RKO (cell line): ENCODE data around the gene IGFBPL1.
"Not testable (repeated sequence)": the region's sequence is repeated elsewhere in the genome, so short reads cannot be mapped to it uniquely, and the experiment has no call there.

ENCODE experiments used
- DNase-seq: peaks from one replicate; pipeline ENCODE4 v3.0.0-alpha.2; 2016; ENCODE audit warnings: low spot score

Gene IGFBPL1

DNA sequence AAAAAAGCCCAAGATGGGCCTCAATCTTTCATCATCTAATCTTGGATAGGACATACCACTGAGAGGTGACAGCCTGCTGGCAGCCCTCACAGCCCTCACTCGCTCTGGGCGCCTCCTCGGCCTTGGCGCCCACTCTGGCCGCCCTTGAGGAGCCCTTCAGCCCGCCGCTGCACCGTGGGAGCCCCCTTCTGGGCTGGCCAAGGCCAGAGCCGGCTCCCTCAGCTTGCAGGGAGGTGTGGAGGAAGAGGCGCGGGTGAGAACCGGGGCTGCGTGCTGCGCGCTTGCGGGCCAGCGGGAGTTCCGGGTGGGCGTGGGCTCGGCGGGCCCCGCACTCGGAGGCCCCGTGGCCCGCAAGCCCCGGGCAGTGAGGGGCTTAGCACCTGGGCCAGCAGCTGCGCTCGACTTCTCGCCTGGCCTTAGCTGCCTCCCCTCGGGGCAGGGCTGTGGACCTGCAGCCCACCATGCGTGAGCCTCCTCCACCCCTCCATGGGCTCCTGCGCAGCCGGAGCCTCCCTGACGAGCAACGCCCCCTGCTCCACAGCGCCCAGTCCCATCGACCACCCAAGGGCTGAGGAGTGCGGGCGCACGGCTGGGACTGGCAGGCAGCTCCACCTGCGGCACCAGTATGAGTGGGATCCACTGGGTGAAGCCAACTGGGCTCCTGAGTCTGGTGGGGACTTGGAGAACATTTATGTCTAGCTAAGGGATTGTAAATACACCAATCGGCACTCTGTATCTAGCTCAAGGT, 46.7 kb downstream of the IGFBPL1 start:
- DNase-seq, result not testable (repeated sequence)

DNA sequence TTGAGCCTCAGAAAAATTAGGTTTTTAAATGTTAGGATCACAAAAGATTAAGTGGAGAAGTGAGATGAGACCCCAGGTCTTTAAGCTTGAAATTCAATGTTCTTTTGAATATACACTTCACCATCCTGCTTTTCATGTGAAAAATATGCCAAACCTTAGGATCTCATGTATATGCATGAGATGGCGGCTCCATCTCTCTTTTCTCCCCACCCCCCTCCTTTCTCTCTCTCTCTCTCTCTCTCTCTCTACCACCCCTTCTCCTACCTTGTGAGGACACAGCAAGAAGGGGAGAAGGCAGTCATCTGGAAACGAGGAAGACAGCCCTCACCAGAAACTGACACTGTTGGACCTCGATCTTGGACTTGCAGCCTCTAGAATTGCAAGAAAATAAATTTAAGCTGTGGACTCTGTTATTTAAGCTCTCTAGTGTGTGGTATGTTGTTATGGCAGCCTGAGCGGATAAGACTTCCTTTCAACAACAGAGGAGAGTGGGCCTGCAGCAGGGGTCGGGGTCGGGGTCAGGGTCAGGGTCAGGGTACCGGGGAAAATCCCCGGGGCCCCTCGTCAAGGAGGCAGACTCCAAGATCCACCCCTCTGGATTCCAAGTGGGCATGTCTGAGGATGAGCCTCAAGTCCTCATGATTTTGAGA, 48.1 kb downstream of the IGFBPL1 start:
- no peak for DNase-seq

- DNase-seq, result no peak
These were observed 48.7 kb downstream of the IGFBPL1 start for GRCh38 chr9:38375572-38375963.

GRCh38 chr9:38374847-38375571, 49.2 kb downstream of the IGFBPL1 start:
- no peak for DNase-seq

- DNase-seq, result no peak
These were observed 50.6 kb downstream of the IGFBPL1 start for GRCh38 chr9:38373679-38374078.

- DNase-seq, result no peak
These were observed 51.3 kb downstream of the IGFBPL1 start for GRCh38 chr9:38372762-38373619.

- DNase-seq, result no peak
These were observed 52.8 kb downstream of the IGFBPL1 start for GRCh38 chr9:38371495-38371894.

- DNase-seq, result no peak
These were observed 54.1 kb downstream of the IGFBPL1 start for GRCh38 chr9:38370176-38370575.

DNA sequence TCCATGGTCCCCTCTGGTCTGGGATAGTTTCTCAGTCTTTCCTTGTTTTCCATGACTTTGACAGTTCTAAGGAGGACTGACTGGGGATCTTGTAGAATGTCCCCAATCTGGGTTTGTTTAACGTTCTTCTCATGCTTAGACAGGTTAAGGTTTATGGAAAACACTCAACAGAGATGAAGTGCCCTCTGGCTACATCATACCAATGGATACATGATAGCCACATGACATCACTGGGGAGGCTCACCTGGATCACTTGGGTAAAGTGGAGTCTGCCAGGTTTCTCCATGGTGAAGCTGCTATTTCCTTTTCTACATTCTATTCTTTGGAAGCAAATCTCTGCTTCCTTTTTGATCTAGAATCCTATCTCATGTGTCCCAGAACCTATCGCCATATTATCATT, 55.5 kb downstream of the IGFBPL1 start:
- no peak for DNase-seq

DNA sequence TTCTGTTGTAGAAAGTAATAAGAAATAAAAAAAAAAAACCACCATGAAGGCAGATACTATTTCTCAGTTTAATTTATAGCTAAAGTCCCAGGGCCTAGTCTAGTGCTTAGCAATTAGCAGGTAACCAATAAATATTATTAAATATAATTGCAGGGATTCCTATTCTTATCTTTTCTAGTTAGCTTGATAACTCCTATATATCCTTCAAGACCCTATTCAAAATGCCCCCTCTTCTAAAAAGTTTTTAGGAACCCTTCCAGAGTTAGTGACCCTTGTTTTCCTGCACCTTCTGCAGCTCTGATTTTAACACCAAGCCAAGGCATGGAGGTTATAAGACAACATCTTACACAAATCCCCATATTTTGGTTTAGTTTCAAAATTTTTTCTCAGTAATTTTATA, 56.4 kb downstream of the IGFBPL1 start:
- no peak for DNase-seq

- DNase-seq, result no peak
These were observed 60.7 kb downstream of the IGFBPL1 start for GRCh38 chr9:38363589-38363925.

DNA sequence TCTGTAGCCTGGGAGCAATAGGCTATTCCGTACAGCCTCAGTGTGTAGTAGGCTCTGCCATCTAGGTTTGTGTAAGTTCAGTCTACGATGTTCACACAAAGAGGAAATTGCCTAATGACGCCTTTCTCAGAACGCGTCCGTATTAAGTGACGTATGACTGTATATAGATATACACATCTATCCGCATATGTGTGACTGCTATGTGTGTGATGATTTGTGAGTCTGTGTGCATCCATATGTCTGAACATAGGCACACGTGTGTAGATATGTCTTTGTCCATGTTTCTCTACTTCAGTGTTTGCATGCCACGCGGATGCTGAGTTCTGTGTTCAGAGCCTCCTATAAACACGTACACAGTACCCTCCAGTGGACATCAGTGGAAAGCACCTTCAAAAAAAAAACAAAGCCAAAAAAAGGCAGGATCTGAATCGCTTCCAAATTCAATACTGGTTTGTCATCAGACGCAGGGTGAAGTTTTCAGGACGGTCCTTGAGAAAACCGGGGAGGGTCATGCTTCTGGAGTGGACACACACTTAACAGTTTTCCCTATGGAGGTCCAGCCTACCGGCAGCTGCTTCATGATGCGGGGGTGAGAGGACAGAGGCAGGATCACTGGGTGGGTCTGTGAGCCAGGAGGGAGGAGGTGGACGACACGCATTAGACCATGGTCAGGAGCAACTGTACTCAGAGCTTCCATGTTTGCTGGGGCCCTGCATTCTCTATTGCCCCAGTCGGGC, 61.2 kb downstream of the IGFBPL1 start:
- peak; percentile 70 for DNase-seq

- DNase-seq, result no peak
These were observed 62.8 kb downstream of the IGFBPL1 start for GRCh38 chr9:38361473-38361850.

GRCh38 chr9:38360839-38361472, 63.3 kb downstream of the IGFBPL1 start:
- no peak for DNase-seq

DNA sequence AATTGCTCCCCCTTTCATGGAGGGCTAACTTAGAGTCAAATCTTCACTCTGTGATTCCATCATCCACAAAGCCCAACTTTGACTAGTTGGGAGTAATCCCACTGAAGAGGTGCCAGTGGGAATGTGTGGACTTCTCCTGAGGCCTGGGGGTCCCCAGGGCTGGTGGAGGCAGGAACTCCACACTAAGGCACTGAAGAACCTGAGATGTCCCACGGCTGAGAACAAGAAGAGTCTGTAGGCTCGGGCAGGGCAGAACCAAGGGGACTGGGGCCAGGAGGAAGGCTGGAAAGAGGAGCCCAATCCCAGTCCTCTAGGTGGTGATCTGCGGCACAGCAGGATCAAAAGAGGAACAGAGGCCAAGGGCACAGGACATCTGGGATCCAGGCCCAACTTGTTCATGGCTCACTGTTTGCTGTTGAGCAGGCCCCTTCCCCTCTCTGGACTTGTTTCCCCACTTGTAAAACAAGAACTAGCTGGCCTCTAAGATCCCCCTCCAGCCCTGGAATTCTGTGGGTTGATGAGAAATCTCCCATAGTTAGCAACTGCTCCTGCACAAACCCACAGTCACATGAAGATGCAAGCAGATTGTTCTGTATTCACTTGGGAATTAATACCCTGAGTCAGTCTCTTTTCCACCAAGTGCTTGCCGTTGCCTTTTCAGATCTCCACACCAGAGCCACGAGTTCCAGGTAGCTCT, 64.4 kb downstream of the IGFBPL1 start:
- no peak for DNase-seq

- DNase-seq, result no peak
These were observed 65.0 kb downstream of the IGFBPL1 start for GRCh38 chr9:38359297-38359653.

DNA sequence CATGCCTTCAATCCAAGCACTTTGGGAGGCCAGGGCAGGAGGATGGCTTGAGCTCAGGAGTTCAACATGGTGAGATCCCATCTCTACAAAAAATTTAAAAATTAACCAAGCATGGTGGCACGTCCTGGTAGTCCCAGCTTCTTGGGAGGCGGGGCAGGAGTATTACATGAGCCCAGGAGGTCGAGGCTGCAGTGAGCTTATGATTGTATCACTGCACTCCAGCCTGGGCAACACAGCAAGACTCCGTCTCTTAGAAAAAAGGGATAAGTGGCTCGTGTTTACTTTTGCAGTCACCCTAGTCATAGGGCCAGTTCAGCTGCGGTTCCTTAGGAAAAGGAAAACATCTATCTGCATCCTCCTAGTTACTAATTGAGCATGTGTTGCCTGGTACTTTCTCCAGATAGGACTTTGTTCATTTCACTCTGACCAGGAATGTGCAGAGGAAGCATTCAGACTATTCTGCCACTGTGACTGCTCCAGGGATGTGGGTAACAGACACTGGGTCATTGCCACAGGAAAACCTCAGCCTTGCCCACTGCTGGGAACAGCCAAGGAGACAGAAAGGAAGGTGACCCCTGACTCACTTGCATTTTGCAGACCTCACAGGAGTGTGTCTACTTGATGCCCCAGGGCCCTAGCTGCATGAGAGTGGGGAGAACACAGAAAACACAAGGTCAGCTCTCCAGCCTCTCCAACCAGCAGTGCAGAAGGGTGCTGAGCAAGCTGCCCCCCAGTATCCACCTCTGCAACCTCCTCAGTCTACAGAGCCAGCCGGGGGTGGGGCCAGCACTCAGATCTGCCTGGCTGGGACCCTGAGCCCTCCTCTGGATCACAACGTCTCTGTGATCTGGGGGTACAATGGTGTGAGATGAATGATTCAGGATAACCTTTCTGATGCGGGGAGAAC, 65.6 kb downstream of the IGFBPL1 start:
- no peak for DNase-seq

DNA sequence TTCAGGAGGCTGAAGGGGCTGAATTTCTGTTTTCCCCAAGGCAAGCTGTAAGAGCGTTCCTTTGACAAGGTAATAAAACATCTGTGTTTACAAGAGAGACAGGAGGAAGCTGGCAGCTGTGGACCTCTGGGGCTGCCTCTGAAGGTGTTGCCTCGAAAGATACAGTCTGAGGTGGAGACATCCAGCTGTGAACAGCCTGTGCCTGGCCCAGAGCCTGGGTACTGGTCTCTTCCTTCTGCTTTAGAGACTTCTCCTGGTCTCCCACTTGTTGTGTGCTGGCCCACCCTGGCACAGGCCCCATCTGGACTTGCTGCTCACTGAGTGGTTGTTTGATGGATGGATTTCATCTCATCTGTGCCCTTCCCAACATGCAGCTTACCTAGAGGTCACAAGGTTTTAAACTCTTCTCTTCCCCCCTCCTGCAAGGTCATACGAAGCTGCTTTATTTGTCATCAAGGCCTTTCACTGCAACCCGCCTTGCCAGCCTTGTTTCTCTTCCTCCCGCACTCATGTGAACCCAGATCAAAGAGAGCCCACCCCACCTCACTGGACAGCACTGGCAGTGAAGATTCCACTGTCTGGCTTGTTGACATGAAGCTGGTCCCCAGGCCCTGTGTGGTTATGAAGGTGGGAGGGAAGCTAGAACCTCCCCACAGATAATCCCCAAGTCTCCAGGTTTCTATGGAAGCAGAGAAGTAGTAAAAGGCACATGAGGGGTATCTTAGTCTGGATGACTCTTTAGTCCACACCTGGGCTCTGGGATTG, 66.7 kb downstream of the IGFBPL1 start:
- no peak for DNase-seq

DNA sequence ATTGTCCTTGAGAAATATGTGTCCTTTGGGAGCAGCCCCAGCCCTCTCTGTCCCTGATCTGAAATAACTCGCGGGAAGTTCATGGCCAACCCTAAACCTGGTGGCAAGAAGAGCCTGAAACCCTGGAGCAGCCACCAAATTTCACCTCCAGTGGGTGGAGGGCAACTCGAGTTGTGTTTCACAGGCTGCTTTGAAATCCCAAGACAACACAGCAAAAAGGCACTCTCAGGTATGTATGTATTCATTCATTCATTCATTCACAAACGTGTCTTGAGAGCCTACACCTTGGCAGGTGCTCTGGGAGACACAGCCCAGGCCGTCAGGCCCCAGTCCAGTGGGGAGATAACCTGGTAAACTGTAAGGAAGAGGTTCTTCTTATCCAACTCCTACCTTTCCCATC, 67.4 kb downstream of the IGFBPL1 start:
- DNase-seq, result no peak
